Tibial nerve (tissue), 3 donors: ENCODE measurements around the gene MARCHF6.

ENCODE experiments used
- POLR2A ChIP-seq, 2 donors: fragments of 450-650 bp; IDR thresholded peaks; one replicate each; pipeline ENCODE4 v1.6.1; 2017; ENCODE audit warnings: antibody characterized with exemption in 2 of 2, mild to moderate bottlenecking in 2 of 2, moderate library complexity in 2 of 2
- TF ChIP-seq, protein P1 (sequence below), 5 experiments: fragments of 200-600 bp in 3 of 5; fragments of 450-650 bp in 2 of 5; sonication (generic) in 3 of 5; IDR thresholded peaks; one replicate each; pipeline ENCODE4 v1.5.1; 2016 to 2019; ENCODE audit warnings: antibody characterized with exemption in 5 of 5, mild to moderate bottlenecking in 3 of 5, moderate library complexity in 2 of 5

- TF ChIP-seq, protein P1, sequence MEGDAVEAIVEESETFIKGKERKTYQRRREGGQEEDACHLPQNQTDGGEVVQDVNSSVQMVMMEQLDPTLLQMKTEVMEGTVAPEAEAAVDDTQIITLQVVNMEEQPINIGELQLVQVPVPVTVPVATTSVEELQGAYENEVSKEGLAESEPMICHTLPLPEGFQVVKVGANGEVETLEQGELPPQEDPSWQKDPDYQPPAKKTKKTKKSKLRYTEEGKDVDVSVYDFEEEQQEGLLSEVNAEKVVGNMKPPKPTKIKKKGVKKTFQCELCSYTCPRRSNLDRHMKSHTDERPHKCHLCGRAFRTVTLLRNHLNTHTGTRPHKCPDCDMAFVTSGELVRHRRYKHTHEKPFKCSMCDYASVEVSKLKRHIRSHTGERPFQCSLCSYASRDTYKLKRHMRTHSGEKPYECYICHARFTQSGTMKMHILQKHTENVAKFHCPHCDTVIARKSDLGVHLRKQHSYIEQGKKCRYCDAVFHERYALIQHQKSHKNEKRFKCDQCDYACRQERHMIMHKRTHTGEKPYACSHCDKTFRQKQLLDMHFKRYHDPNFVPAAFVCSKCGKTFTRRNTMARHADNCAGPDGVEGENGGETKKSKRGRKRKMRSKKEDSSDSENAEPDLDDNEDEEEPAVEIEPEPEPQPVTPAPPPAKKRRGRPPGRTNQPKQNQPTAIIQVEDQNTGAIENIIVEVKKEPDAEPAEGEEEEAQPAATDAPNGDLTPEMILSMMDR (IDR thresholded peaks at IDR 0.05) = no peak
- no peak for TF ChIP-seq POLR2A (IDR thresholded peaks at IDR 0.05)
Measured at GRCh38 chr5:10374046-10375022, 20.8 kb downstream of the MARCHF6 start.
